OCI-LY3 (cell line): ENCODE results near the gene ZDHHC14.

Source experiments
- H2AFZ ChIP-seq: fragments of 200-600, 300-600 bp; shearing (Covaris generic); 2 replicates; pipeline ENCODE4 v1.6.0; 2014; ENCODE audit warnings: antibody characterized with exemption, low read depth, low read length
- H3K27ac ChIP-seq: fragments of 200-600, 300-600 bp; sonication (generic); 2 replicates; pipeline ENCODE4 v1.5.1; 2014; ENCODE audit warnings: mild to moderate bottlenecking, low read length, moderate library complexity, mixed read lengths
- H3K27me3 ChIP-seq: fragments of 200-600, 300-600 bp; sonication (generic); 2 replicates; pipeline ENCODE4 v1.6.1; 2014; ENCODE audit warnings: low read depth, low read length, mixed read lengths
- H3K36me3 ChIP-seq: fragments of 200-600, 300-600 bp; sonication (generic); replicated peaks from 2 replicates; pipeline ENCODE3; 2014; ENCODE audit warnings: low read depth, low read length, mixed read lengths
- H3K4me1 ChIP-seq: fragments of 300-600, 200-600 bp; sonication (generic); 2 replicates; pipeline ENCODE4 v1.6.1; 2014; ENCODE audit warnings: low read length, mixed read lengths
- H3K4me2 ChIP-seq: fragments of 200-600, 300-600 bp; sonication (generic); 2 replicates; pipeline ENCODE4 v1.6.1; 2014; ENCODE audit warnings: low read length, mixed read lengths
- H3K4me3 ChIP-seq: fragments of 300-600, 200-600 bp; sonication (generic); 2 replicates; pipeline ENCODE4 v1.5.1; 2014; ENCODE audit warnings: antibody characterized with exemption, mild to moderate bottlenecking, low read length, moderate library complexity
- H3K79me2 ChIP-seq: fragments of 300-600, 200-600 bp; shearing (Covaris generic); 2 replicates; pipeline ENCODE4 v1.6.1; 2014; ENCODE audit warnings: mild to moderate bottlenecking, low read length, mixed read lengths
- H3K9ac ChIP-seq: fragments of 300-600, 200-600 bp; shearing (Covaris generic); 2 replicates; pipeline ENCODE4 v1.6.0; 2014; ENCODE audit warnings: mild to moderate bottlenecking, low read length, moderate library complexity
- H3K9me3 ChIP-seq: fragments of 200-600, 300-600 bp; shearing (Covaris generic); 2 replicates; pipeline ENCODE4 v1.6.1; 2014; ENCODE audit warnings: low read length, mixed read lengths; ENCODE audit not compliant: insufficient read depth
- H4K20me1 ChIP-seq: fragments of 200-600, 300-600 bp; sonication (generic); 2 replicates; pipeline ENCODE4 v1.6.1; 2016; ENCODE audit warnings: low read length, mixed read lengths; ENCODE audit not compliant: insufficient read depth
- EZH2phosphoT487 ChIP-seq: fragments of 200-600 bp; shearing (Covaris generic); IDR thresholded peaks from 2 replicates; pipeline ENCODE4 v1.6.1; 2018; ENCODE audit warnings: antibody characterized with exemption, mixed run types, low read depth
- TF ChIP-seq, protein P1 (sequence below): fragments of 200-600, 300-600 bp; sonication (generic); IDR thresholded peaks from 2 replicates; pipeline ENCODE4 v1.5.1; 2014; ENCODE audit warnings: antibody characterized with exemption, low read length, low read depth

ZDHHC14 gene

DNA sequence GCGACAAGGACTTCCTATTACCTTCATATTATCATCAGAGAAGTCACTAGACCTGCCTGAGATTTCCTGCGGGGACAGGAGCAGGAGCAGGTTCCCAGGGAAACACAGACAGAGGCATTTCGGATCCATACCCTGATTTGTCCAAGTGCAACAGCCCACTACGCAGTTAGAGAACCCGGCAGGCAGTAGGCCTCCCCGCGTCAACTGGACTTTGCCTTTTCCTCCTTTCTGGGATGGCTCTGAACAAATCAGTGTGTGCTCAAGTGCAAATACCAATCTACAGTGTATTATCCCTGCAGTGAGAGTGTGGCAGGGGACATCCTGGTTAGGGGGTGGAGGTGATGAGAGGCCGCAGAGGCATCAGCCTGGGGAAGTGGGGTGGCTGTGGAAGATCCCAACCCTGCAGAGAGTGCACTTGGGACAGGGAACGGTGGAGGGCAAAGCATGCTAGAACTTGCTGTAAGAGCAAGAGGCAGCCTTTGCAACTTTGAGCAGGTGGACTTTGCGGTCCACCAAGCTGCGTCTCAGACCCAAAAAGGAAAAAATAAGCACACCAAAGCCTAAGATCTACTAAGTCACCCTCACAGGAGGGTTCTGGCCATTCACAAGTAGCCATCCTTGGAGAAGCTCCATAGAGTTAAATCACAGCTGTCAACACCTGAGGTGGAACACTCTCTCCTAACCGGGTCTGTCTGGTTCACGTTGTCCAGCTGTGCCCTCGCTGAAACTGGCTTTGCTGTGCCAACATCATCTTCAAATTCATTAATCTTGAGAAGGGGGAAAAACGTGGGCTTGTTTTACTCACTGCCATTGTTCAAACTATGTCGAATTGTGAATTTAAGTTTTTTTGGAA lies 159.1 kb downstream of the ZDHHC14 start:
- Histone ChIP-seq H3K9me3 (no peaks in the 10 kb centered on the region), H3K27ac (no peak overlapping the region), H2AFZ (no peak overlapping the region), H3K4me1 (peaks cover 10% of the 10 kb centered on the region), H3K27me3 (no peaks in the 10 kb centered on the region), H3K4me3 (no peak overlapping the region), H3K36me3 (no peaks in the 10 kb centered on the region), H3K4me2 (no peak overlapping the region), H3K9ac (no peak overlapping the region), H3K79me2 (no peaks in the 10 kb centered on the region), H4K20me1 (no peaks in the 10 kb centered on the region)
- TF ChIP-seq, protein P1, sequence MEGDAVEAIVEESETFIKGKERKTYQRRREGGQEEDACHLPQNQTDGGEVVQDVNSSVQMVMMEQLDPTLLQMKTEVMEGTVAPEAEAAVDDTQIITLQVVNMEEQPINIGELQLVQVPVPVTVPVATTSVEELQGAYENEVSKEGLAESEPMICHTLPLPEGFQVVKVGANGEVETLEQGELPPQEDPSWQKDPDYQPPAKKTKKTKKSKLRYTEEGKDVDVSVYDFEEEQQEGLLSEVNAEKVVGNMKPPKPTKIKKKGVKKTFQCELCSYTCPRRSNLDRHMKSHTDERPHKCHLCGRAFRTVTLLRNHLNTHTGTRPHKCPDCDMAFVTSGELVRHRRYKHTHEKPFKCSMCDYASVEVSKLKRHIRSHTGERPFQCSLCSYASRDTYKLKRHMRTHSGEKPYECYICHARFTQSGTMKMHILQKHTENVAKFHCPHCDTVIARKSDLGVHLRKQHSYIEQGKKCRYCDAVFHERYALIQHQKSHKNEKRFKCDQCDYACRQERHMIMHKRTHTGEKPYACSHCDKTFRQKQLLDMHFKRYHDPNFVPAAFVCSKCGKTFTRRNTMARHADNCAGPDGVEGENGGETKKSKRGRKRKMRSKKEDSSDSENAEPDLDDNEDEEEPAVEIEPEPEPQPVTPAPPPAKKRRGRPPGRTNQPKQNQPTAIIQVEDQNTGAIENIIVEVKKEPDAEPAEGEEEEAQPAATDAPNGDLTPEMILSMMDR = no peak
- no peak for TF ChIP-seq EZH2phosphoT487

DNA sequence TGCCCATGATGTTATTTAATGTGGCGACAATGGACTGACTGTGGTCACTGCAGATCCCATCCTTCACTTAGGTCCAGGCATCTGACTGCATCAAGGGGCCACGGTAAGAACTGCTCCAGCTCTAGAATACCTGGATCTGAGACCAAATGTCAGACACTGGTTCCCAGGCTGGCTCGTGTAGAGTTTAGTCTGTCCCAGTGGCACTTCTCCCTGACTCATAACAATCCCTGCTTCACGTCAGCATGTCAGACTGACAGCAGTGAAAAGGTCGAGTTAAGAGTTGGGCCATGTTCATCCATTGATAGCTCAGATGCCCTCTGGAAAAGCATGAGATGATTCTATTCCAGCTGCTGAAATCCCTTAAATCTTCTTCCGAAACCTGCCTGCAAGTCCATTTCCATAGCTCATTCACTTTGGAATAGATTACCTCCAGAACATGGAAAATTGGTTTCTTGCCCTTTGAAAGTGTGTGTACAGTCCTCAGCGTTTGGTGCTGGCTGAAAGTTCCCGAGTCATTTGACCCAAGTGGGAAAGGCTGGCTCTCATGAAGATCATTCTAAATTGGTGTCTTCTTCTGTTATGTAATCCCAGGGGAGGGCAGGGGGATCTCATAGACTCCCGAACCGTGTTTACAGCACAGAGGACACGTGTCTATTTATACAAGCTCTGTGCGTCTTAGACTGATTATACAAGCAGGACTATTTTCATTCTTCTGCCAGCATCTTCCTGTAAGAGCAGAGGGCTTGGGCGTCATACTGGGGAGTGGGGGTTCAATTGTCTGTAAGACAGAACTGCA lies 160.8 kb downstream of the ZDHHC14 start:
- Histone ChIP-seq H3K27me3 (no peaks in the 10 kb centered on the region), H3K36me3 (no peaks in the 10 kb centered on the region), H3K79me2 (no peaks in the 10 kb centered on the region), H3K9ac (no peak overlapping the region), H2AFZ (no peak overlapping the region), H3K4me3 (no peak overlapping the region), H3K9me3 (no peaks in the 10 kb centered on the region), H3K4me2 (no peak overlapping the region), H4K20me1 (no peaks in the 10 kb centered on the region), H3K27ac (no peak overlapping the region), H3K4me1 (no peaks in the 10 kb centered on the region)
- TF ChIP-seq, protein P1 = no peak
- no peak for TF ChIP-seq EZH2phosphoT487

DNA sequence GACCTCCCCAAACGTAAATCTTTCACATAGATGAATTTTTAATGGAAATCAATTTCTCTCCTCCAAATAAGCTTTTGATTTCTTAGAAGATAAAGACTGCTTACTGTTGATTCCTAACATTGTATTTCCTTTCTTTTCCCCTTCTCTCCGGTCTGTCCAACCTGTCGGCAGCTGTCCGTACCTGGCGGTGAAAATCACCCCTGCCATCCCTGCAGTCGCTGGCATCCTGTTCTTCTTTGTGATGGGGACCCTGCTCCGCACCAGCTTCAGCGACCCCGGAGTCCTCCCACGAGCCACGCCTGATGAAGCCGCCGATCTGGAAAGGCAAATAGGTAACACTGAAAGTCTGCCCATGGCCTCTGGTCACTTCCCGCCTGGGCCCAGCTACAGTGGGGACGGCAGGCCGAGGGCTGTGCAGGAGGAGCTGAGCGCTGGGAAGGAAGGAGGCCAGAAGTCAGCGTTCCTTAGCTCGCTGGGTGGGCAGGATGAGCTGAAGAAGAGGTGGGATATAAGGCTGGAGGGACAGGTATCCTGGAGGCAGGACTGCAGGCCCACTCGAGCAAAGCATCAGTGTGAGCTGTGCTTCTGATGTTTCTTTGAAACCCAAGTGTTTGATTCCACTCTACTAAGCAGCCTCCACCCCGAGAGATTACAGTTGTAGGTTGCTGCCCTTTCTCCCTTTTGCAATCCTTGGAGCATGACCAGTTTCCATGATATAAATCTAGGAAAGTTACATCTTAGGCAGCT lies 161.6 kb downstream of the ZDHHC14 start:
- no peaks in the 10 kb centered on the region for H3K4me1 ChIP-seq

More for the DNA sequence above, 161.6 kb downstream of the ZDHHC14 start:
- Histone ChIP-seq H3K27ac (no peak overlapping the region), H3K4me2 (no peak overlapping the region), H4K20me1 (no peaks in the 10 kb centered on the region), H3K79me2 (no peaks in the 10 kb centered on the region), H3K9me3 (no peaks in the 10 kb centered on the region), H2AFZ (no peak overlapping the region), H3K36me3 (no peaks in the 10 kb centered on the region), H3K9ac (no peak overlapping the region), H3K4me3 (no peak overlapping the region), H3K27me3 (no peaks in the 10 kb centered on the region)
- TF ChIP-seq, protein P1 = no peak
- TF ChIP-seq EZH2phosphoT487 = no peak
